Measurements from ENCODE around the gene SART3.
"Not testable (repeated sequence)": the region's sequence is repeated elsewhere in the genome, so short reads cannot be mapped to it uniquely, and the experiment has no call there.

SART3 gene

GRCh38 chr12:108562348-108563135 lies 1.6 kb upstream of the SART3 start, which contains the start of gene ISCU:
TSS of gene ISCU (plus strand) at chr12:108562596. CDS start at chr12:108562623, 27 bp downstream.
- 0% methylated on average over 72 of the region's 72 CpGs for WGBS, 2 experiments
- no peaks in the 10 kb centered on the region for H3K9me3 ChIP-seq (ENCODE audit: control insufficient read depth, low read length)
- H3K4me3 ChIP-seq (ENCODE audit: insufficient read depth, low read depth, low read length), result peak within 1 kb of the TSS; percentile 89
- peaks cover 19% of the 10 kb centered on the region for H3K36me3 ChIP-seq (ENCODE audit: control insufficient read depth, insufficient read depth, low read length)
- peaks cover 16% of the 10 kb centered on the region for H3K4me1 ChIP-seq (ENCODE audit: control insufficient read depth, insufficient read depth, low read length)
- peak within 1 kb of the TSS; percentile 95 for H3K27ac ChIP-seq (ENCODE audit: insufficient read depth, low read depth, low read length, poor library complexity, severe bottlenecking)
- no peaks in the 10 kb centered on the region for H3K27me3 ChIP-seq (ENCODE audit: control insufficient read depth, insufficient read depth, low read length, poor library complexity, severe bottlenecking)

GRCh38 chr12:108561852-108562347 lies 927 bp upstream of the SART3 start:
- peak overlapping the region; percentile 89 for H3K4me3 ChIP-seq (ENCODE audit: insufficient read depth, low read depth, low read length)
- WGBS, 2 experiments, result 1 to 2% methylated on average over 20 of the region's 20 CpGs
- H3K27ac ChIP-seq (ENCODE audit: insufficient read depth, low read depth, low read length, poor library complexity, severe bottlenecking), result peak overlapping the region; percentile 95
- H3K4me1 ChIP-seq (ENCODE audit: control insufficient read depth, insufficient read depth, low read length), result peaks cover 16% of the 10 kb centered on the region
- no peaks in the 10 kb centered on the region for H3K9me3 ChIP-seq (ENCODE audit: control insufficient read depth, low read length)
- no peaks in the 10 kb centered on the region for H3K27me3 ChIP-seq (ENCODE audit: control insufficient read depth, insufficient read depth, low read length, poor library complexity, severe bottlenecking)
- peaks cover 13% of the 10 kb centered on the region for H3K36me3 ChIP-seq (ENCODE audit: control insufficient read depth, insufficient read depth, low read length)

- 2 to 5% methylated on average over 11 to 12 of the region's 12 CpGs for WGBS, 2 experiments
- Histone ChIP-seq H3K27ac (ENCODE audit: insufficient read depth, low read depth, low read length, poor library complexity, severe bottlenecking) (no peak overlapping the region), H3K36me3 (ENCODE audit: control insufficient read depth, insufficient read depth, low read length) (peaks cover 11% of the 10 kb centered on the region)
These were observed 652 bp downstream of the SART3 start for GRCh38 chr12:108560321-108560721.

GRCh38 chr12:108559748-108560147 lies 1.2 kb downstream of the SART3 start:
- H3K9me3 ChIP-seq (ENCODE audit: control insufficient read depth, low read length), result no peaks in the 10 kb centered on the region
- no peaks in the 10 kb centered on the region for H3K27me3 ChIP-seq (ENCODE audit: control insufficient read depth, insufficient read depth, low read length, poor library complexity, severe bottlenecking)
- H3K27ac ChIP-seq (ENCODE audit: insufficient read depth, low read depth, low read length, poor library complexity, severe bottlenecking), result no peak overlapping the region
- peak overlapping the region; percentile 89 for H3K4me3 ChIP-seq (ENCODE audit: insufficient read depth, low read depth, low read length)
- H3K36me3 ChIP-seq (ENCODE audit: control insufficient read depth, insufficient read depth, low read length), result peaks cover 6% of the 10 kb centered on the region
- WGBS, 2 experiments, result 81 to 83% methylated on average over 3 of the region's 3 CpGs
- peaks cover 16% of the 10 kb centered on the region for H3K4me1 ChIP-seq (ENCODE audit: control insufficient read depth, insufficient read depth, low read length)

More at GRCh38 chr12:108560321-108560721, 652 bp downstream of the SART3 start:
- H3K4me3 ChIP-seq (ENCODE audit: insufficient read depth, low read depth, low read length), result peak overlapping the region; percentile 89
- no peaks in the 10 kb centered on the region for H3K9me3 ChIP-seq (ENCODE audit: control insufficient read depth, low read length)
- no peaks in the 10 kb centered on the region for H3K27me3 ChIP-seq (ENCODE audit: control insufficient read depth, insufficient read depth, low read length, poor library complexity, severe bottlenecking)
- peaks cover 16% of the 10 kb centered on the region for H3K4me1 ChIP-seq (ENCODE audit: control insufficient read depth, insufficient read depth, low read length)

GRCh38 chr12:108559007-108559655 lies 1.8 kb downstream of the SART3 start:
- Histone ChIP-seq H3K27me3 (ENCODE audit: control insufficient read depth, insufficient read depth, low read length, poor library complexity, severe bottlenecking) (no peaks in the 10 kb centered on the region), H3K27ac (ENCODE audit: insufficient read depth, low read depth, low read length, poor library complexity, severe bottlenecking) (no peak overlapping the region), H3K4me1 (ENCODE audit: control insufficient read depth, insufficient read depth, low read length) (peaks cover 16% of the 10 kb centered on the region), H3K9me3 (ENCODE audit: control insufficient read depth, low read length) (no peaks in the 10 kb centered on the region), H3K4me3 (ENCODE audit: insufficient read depth, low read depth, low read length) (no peak overlapping the region), H3K36me3 (ENCODE audit: control insufficient read depth, insufficient read depth, low read length) (peaks cover under 1% of the 10 kb centered on the region)
- WGBS, 2 experiments, result 87 to 95% methylated on average over 13 of the region's 14 CpGs

GRCh38 chr12:108555383-108555782 lies 5.6 kb downstream of the SART3 start:
- H3K36me3 ChIP-seq (ENCODE audit: control insufficient read depth, insufficient read depth, low read length); H3K4me3 ChIP-seq (ENCODE audit: insufficient read depth, low read depth, low read length): not testable (repeated sequence)
- WGBS, 2 experiments, result 93 to 95% methylated on average over 8 to 9 of the region's 9 CpGs

GRCh38 chr12:108553799-108554198 lies 7.2 kb downstream of the SART3 start:
- H3K4me1 ChIP-seq (ENCODE audit: control insufficient read depth, insufficient read depth, low read length), result no peaks in the 10 kb centered on the region
- H3K4me3 ChIP-seq (ENCODE audit: insufficient read depth, low read depth, low read length), result no peak overlapping the region
- WGBS, 2 experiments, result 92 to 93% methylated on average over 5 of the region's 5 CpGs
- no peaks in the 10 kb centered on the region for H3K9me3 ChIP-seq (ENCODE audit: control insufficient read depth, low read length)
- H3K27me3 ChIP-seq (ENCODE audit: control insufficient read depth, insufficient read depth, low read length, poor library complexity, severe bottlenecking), result no peaks in the 10 kb centered on the region
- H3K27ac ChIP-seq (ENCODE audit: insufficient read depth, low read depth, low read length, poor library complexity, severe bottlenecking), result no peak overlapping the region
- H3K36me3 ChIP-seq (ENCODE audit: control insufficient read depth, insufficient read depth, low read length), result no peaks in the 10 kb centered on the region

More at GRCh38 chr12:108555383-108555782, 5.6 kb downstream of the SART3 start:
- peaks cover 11% of the 10 kb centered on the region for H3K4me1 ChIP-seq (ENCODE audit: control insufficient read depth, insufficient read depth, low read length)
- not testable (repeated sequence) for H3K27ac ChIP-seq (ENCODE audit: insufficient read depth, low read depth, low read length, poor library complexity, severe bottlenecking); H3K9me3 ChIP-seq (ENCODE audit: control insufficient read depth, low read length); H3K27me3 ChIP-seq (ENCODE audit: control insufficient read depth, insufficient read depth, low read length, poor library complexity, severe bottlenecking)

GRCh38 chr12:108551535-108551934 lies 9.4 kb downstream of the SART3 start:
- H3K4me1 ChIP-seq (ENCODE audit: control insufficient read depth, insufficient read depth, low read length), result no peaks in the 10 kb centered on the region
- no peak overlapping the region for H3K27ac ChIP-seq (ENCODE audit: insufficient read depth, low read depth, low read length, poor library complexity, severe bottlenecking)
- H3K36me3 ChIP-seq (ENCODE audit: control insufficient read depth, insufficient read depth, low read length), result peaks cover 16% of the 10 kb centered on the region
- no peak overlapping the region for H3K4me3 ChIP-seq (ENCODE audit: insufficient read depth, low read depth, low read length)
- 91 to 99% methylated on average over 4 to 5 of the region's 5 CpGs for WGBS, 2 experiments
- no peaks in the 10 kb centered on the region for H3K27me3 ChIP-seq (ENCODE audit: control insufficient read depth, insufficient read depth, low read length, poor library complexity, severe bottlenecking)
- no peaks in the 10 kb centered on the region for H3K9me3 ChIP-seq (ENCODE audit: control insufficient read depth, low read length)

GRCh38 chr12:108548954-108549521 lies 11.9 kb downstream of the SART3 start:
- Histone ChIP-seq H3K4me1 (ENCODE audit: control insufficient read depth, insufficient read depth, low read length) (no peaks in the 10 kb centered on the region), H3K36me3 (ENCODE audit: control insufficient read depth, insufficient read depth, low read length) (peaks cover 29% of the 10 kb centered on the region), H3K27me3 (ENCODE audit: control insufficient read depth, insufficient read depth, low read length, poor library complexity, severe bottlenecking) (no peaks in the 10 kb centered on the region), H3K27ac (ENCODE audit: insufficient read depth, low read depth, low read length, poor library complexity, severe bottlenecking) (no peak overlapping the region), H3K4me3 (ENCODE audit: insufficient read depth, low read depth, low read length) (no peak overlapping the region), H3K9me3 (ENCODE audit: control insufficient read depth, low read length) (no peaks in the 10 kb centered on the region)
- 90 to 92% methylated on average over 7 of the region's 7 CpGs for WGBS, 2 experiments

GRCh38 chr12:108547686-108548085 lies 13.3 kb downstream of the SART3 start:
- Histone ChIP-seq H3K4me3 (ENCODE audit: insufficient read depth, low read depth, low read length) (no peak overlapping the region), H3K9me3 (ENCODE audit: control insufficient read depth, low read length) (no peaks in the 10 kb centered on the region), H3K27me3 (ENCODE audit: control insufficient read depth, insufficient read depth, low read length, poor library complexity, severe bottlenecking) (no peaks in the 10 kb centered on the region), H3K27ac (ENCODE audit: insufficient read depth, low read depth, low read length, poor library complexity, severe bottlenecking) (no peak overlapping the region), H3K36me3 (ENCODE audit: control insufficient read depth, insufficient read depth, low read length) (peaks cover 36% of the 10 kb centered on the region), H3K4me1 (ENCODE audit: control insufficient read depth, insufficient read depth, low read length) (no peaks in the 10 kb centered on the region)
- WGBS, 2 experiments, result 94 to 96% methylated on average over 9 of the region's 9 CpGs

Measured in ectodermal cell (in vitro differentiated cells).